Epithelial cell of esophagus (primary cell): ENCODE results near the gene GTF2F2.

ENCODE experiments used
- DNase-seq: peaks from one replicate; pipeline ENCODE4 v3.0.0; 2010; ENCODE audit warnings: low read depth
- H3K4me3 ChIP-seq: 2 replicates; pipeline ENCODE4 v1.5.1; 2011; ENCODE audit warnings: mild to moderate bottlenecking, low read length, control low read depth
- TF ChIP-seq, protein P1 (sequence below): IDR thresholded peaks from 2 replicates; pipeline ENCODE4 v1.5.1; 2011; ENCODE audit warnings: low read depth, mild to moderate bottlenecking, low read length, control low read depth, inconsistent platforms; ENCODE audit not compliant: insufficient read depth; ENCODE audit errors: missing control alignments

GTF2F2 gene

DNA sequence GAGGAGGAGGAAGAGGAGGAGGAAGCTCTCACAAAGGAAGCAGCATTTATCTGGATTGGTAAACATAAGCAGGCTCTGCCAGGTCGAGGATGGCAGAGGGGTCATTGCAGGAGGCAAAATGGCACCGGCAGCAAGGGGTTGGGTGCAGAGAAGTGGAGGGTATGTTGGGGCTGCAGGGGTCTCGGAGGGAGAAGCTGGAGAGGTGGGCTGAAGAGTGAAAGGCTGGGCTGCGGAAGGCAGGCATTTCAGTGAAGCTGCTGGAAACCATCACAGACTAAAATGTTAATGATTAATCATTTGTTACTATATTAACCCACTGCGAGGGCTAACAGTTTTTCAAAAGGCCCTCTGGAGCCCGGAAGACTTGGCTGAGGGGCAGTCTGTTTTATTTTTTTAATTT, 196.0 kb downstream of the GTF2F2 start:
- TF ChIP-seq, protein P1, sequence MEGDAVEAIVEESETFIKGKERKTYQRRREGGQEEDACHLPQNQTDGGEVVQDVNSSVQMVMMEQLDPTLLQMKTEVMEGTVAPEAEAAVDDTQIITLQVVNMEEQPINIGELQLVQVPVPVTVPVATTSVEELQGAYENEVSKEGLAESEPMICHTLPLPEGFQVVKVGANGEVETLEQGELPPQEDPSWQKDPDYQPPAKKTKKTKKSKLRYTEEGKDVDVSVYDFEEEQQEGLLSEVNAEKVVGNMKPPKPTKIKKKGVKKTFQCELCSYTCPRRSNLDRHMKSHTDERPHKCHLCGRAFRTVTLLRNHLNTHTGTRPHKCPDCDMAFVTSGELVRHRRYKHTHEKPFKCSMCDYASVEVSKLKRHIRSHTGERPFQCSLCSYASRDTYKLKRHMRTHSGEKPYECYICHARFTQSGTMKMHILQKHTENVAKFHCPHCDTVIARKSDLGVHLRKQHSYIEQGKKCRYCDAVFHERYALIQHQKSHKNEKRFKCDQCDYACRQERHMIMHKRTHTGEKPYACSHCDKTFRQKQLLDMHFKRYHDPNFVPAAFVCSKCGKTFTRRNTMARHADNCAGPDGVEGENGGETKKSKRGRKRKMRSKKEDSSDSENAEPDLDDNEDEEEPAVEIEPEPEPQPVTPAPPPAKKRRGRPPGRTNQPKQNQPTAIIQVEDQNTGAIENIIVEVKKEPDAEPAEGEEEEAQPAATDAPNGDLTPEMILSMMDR = no peak
- H3K4me3 ChIP-seq = no peak overlapping the region
- DNase-seq = no peak

DNA sequence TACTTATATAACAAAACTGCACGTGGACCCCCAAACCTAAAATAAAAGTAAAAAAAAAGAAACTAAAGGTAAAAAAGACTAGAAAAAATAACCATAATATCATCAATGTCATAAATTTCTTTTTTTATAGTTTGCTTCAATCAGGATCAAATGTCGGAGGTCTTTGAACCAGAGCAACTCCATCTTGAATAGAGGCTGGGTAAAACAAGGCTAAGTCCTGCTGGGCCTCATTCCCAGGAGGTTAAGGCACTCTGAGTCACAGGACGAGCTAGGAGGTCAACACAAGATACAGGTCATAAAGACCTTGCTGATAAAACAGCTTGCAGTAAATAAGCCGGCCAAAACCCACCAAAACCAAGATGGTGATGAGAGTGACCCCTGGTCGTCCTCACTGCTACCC, 196.7 kb downstream of the GTF2F2 start:
- H3K4me3 ChIP-seq = no peak overlapping the region
- DNase-seq = no peak
- TF ChIP-seq, protein P1 = no peak

DNA sequence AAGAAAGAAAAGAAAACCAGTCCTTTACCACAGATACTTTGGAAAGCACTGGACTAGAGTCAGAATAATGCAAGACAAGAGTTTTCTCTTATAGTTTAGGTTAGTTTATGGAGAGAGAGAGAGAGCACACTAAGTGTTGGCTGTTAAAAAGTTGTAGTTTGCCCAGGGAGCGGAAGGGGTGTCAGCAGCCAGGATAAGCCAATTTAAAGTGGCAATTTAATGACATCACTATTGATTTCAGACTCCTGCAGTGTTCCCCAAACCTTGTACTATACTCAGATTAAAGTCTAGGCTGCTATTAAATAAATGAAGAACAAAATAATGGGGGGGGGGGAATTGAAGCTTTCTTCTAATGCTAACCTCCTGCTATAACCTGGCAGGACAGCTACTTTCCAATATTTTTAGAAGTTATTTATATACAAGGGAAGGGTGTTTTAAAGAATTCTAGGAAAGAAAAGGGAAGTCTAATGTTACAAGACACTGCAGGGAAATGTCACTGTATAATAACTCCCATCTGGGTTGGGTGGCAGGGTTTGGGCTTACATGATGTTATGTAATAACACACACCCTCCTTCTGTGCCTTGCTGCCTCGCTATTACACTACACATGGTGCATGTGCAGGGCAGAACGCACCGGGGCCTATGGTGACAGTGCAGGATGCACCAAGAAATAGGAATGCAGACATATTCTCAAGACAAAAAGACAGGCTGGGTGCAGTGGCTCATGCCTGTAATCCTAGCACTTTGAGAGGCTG, 200.7 kb downstream of the GTF2F2 start:
- TF ChIP-seq, protein P1 = no peak
- H3K4me3 ChIP-seq = no peak overlapping the region
- no peak for DNase-seq

DNA sequence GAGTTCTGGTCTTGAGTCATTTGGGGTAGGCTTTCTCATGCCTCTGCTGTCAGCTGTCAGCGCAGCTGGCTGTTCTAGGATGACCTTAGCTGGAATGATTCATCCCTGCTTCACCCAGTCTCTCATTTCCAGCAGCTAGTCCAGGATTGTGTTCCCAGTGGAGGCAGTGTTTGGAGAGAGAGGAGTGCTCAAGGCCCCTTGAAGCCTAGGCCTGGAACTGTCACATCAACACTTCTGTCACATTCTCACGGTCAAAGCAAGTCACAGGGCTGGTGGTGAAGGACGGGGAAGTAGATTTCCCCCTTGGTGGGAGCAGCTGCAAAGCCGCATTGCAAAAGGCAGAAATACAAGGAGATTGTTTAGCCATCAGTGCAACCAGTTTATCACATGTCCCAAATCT, 205.5 kb downstream of the GTF2F2 start:
- TF ChIP-seq, protein P1 = no peak
- peak; percentile 92 for DNase-seq
- H3K4me3 ChIP-seq = no peak overlapping the region

DNA sequence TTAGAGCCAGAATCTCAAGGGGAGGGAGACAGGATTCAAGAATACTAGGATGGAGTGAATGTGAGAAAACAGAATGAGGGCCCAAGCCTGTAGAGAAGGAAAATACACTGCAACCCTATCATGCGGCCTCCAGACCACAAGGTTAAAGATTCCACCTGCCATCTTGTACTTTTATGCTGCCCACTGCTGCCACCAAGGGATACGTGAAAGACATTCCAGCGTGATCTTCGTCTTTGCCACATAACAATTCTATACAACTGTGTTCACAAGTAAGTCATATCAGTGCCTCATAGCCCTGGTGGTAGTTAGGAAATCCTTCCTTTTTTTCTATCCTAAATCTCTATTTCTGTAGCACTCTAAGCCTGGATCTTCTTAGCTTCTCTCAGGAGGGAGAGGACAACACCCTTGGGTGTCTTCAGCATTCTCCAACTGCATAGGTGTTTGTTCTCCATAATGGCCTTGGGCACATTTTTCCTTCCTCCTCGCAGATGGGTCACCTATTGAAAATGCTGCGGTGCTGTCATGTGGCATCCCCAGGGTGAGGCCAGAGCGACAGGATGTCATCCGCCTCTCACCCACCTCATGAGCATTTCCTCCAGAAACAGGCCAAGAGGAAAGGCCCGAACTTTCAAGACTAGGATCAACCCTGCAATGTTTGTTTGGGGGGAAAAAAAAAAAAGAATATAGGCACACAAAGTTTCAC, 207.1 kb downstream of the GTF2F2 start:
- peak; percentile 80 for DNase-seq
- TF ChIP-seq, protein P1 = no peak
- no peak overlapping the region for H3K4me3 ChIP-seq

DNA sequence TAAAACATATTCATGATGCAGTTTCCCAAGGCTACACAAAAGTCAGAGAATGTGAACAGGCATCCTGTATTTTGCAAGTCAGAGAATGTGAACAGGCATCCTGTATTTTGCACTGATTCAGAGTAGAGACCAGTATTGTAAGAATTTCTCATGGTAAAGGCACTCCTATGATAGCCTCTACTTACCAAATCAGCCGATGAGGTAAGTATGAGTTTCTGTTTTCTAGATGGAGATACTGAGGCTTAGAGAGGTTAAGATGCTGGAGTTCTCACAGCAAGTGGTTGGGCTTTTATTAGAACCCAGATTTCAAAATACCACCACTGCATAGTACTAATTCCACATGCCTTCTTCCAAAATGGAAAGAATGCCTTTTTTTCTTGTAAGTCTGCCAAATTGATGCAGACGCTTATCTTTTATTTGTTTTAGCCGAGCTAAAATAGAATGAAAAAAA, 208.4 kb downstream of the GTF2F2 start:
- TF ChIP-seq, protein P1 = no peak

More for the DNA sequence above, 208.4 kb downstream of the GTF2F2 start:
- no peak overlapping the region for H3K4me3 ChIP-seq
- no peak for DNase-seq
